Upper lobe of left lung (tissue), 4 donors: ENCODE measurements around the gene CD37.

ENCODE experiments used
- POLR2A ChIP-seq, 4 donors: fragments of 450-650 bp; IDR thresholded peaks; one replicate each; pipeline ENCODE4 v1.5.1; 2016 to 2017; ENCODE audit warnings: antibody characterized with exemption in 4 of 4, mild to moderate bottlenecking in 2 of 4
- TF ChIP-seq, protein P1 (sequence below), 6 experiments: fragments of 450-650 bp in 4 of 6; fragments of 200-600 bp in 2 of 6; sonication (generic) in 2 of 6; IDR thresholded peaks; one replicate each; pipeline ENCODE4 v1.5.1; 2016 to 2019; ENCODE audit warnings: antibody characterized with exemption in 6 of 6

DNA sequence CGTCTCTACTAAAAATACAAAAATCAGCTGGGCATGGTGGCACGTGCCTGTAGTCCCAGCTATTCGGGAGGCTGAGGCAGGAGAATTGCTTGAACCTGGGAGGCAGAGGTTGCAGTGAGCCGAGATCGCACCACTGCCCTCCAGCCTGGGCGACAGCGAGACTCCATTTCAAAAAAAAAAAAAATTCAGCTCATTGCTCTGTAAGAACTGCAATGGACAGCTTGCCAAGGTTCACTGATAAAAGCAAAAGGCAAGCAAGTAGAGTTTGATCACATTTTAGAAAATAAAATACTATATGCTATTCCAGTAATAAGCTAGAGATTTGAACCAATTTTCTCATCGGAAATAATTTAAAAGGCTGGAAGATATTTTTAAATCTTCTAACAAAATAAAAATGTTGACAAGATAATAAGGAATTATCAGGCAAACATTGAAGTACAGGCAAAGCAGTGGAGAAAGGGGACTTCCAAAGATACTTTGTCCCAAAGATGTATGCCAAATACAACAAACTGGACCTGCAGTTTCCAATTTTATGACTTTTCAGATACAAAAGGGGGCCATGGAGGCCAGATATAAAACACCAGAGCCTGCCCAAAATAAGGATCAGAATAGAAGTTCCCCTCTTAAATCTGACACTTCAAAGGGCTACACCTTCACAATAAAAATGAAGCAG is 39.9 kb upstream of the CD37 start:
- TF ChIP-seq POLR2A (IDR thresholded peaks at IDR 0.05): no peak
- TF ChIP-seq, protein P1, sequence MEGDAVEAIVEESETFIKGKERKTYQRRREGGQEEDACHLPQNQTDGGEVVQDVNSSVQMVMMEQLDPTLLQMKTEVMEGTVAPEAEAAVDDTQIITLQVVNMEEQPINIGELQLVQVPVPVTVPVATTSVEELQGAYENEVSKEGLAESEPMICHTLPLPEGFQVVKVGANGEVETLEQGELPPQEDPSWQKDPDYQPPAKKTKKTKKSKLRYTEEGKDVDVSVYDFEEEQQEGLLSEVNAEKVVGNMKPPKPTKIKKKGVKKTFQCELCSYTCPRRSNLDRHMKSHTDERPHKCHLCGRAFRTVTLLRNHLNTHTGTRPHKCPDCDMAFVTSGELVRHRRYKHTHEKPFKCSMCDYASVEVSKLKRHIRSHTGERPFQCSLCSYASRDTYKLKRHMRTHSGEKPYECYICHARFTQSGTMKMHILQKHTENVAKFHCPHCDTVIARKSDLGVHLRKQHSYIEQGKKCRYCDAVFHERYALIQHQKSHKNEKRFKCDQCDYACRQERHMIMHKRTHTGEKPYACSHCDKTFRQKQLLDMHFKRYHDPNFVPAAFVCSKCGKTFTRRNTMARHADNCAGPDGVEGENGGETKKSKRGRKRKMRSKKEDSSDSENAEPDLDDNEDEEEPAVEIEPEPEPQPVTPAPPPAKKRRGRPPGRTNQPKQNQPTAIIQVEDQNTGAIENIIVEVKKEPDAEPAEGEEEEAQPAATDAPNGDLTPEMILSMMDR (IDR thresholded peaks at IDR 0.05): no peak
